K562 (cell line): ENCODE results near the gene WDR64. TPM values are rescaled to one million over a fixed set of nuclear protein-coding genes. Genes with fewer than 3 reads are reported as not detected.

Experiments used
- ATAC-seq: fragments of 200-7000 bp; cut with Tn5 transposase; 3 replicates; pipeline ENCODE4 v1.9.1; 2020; ENCODE audit warnings: moderate library complexity
- BruUV-seq: library from RNA; stranded (reverse); fragments of 400-500 nt; replicated peaks from 2 replicates; lab custom pipeline; 2021; lab: Mats Ljungman, UMichigan
- CTCF ChIA-PET: fragments of 300-600 bp; formaldehyde crosslinking; extraction: SDS; loops from one replicate; lab custom pipeline; 2021; ENCODE audit warnings: low intra/inter-chr PET ratio; lab: Yijun Ruan, JAX
- POLR2A ChIA-PET: fragments of 300-600, 350-650 bp; sonication (Branson Sonifier 250); formaldehyde crosslinking; extraction: SDS; loops from one replicate; lab custom pipeline; 2021; ENCODE audit warnings: antibody characterized with exemption, inconsistent platforms; lab: Yijun Ruan, JAX
- DNase-seq, 4 experiments: peaks; one replicate each; pipeline versions ENCODE4 v3.0.0 to v3.0.0-alpha.2; 2011 to 2018; ENCODE audit warnings: low spot score in 3 of 4, mixed read lengths in 3 of 4; ENCODE audit errors: extremely low read depth in 1 of 4
- FAIRE-seq: peaks from 2 replicates; lab custom pipeline; 2011; peaks lifted over from hg19 to GRCh38; lab: Jason Lieb, UNC
- H2AFZ ChIP-seq: 2 replicates; pipeline ENCODE4 v1.6.0; 2011; ENCODE audit warnings: low read depth, low read length, control low read depth, inconsistent platforms
- H3K27ac ChIP-seq: fragments of 200-600 bp; 3 replicates; pipeline ENCODE4 v1.8.0; 2011; ENCODE audit warnings: low read depth, mild to moderate bottlenecking, control low read depth, inconsistent platforms, low read length, moderate library complexity, mixed read lengths; ENCODE audit errors: extremely low read depth
- H3K27me3 ChIP-seq, 2 experiments: fragments of 300-600 bp in 1 of 2; 2 replicates in 1 of 2; 3 replicates in 1 of 2; pipeline versions ENCODE4 v1.6.0 to v1.8.0; 2011; ENCODE audit warnings: inconsistent platforms in 2 of 2, low read length in 2 of 2, mild to moderate bottlenecking in 1 of 2, mixed read lengths in 1 of 2, moderate library complexity in 1 of 2; ENCODE audit not compliant: control insufficient read depth in 2 of 2, insufficient read depth in 2 of 2
- H3K36me3 ChIP-seq: fragments of 300-600 bp; 3 replicates; pipeline ENCODE4 v1.8.0; 2011; ENCODE audit warnings: mild to moderate bottlenecking, low read length, inconsistent platforms; ENCODE audit not compliant: control insufficient read depth, insufficient read depth
- H3K4me1 ChIP-seq, 2 experiments: fragments of 200-600 bp in 1 of 2; replicated peaks in 1 of 2; 2 replicates in 1 of 2; 3 replicates in 1 of 2; pipeline versions ENCODE4 v1.5.1 to v1.8.0; 2011; ENCODE audit warnings: inconsistent platforms in 2 of 2, low read length in 2 of 2, mild to moderate bottlenecking in 1 of 2, mixed read lengths in 1 of 2, moderate library complexity in 1 of 2; ENCODE audit not compliant: control insufficient read depth in 2 of 2, insufficient read depth in 2 of 2
- H3K4me2 ChIP-seq: 2 replicates; pipeline ENCODE4 v1.6.1; 2011; ENCODE audit warnings: low read length, control low read depth, inconsistent platforms, mixed read lengths; ENCODE audit not compliant: insufficient read depth
- H3K4me3 ChIP-seq: fragments of 200-600 bp; sonication (generic), shearing (Covaris generic); 2 replicates; pipeline ENCODE4 v1.5.1; 2016; ENCODE audit warnings: control low read depth, inconsistent platforms
- H3K79me2 ChIP-seq: fragments of 200-600 bp; 3 replicates; pipeline ENCODE4 v1.8.0; 2011; ENCODE audit warnings: low read length, inconsistent platforms; ENCODE audit not compliant: control insufficient read depth, insufficient read depth
- H3K9ac ChIP-seq, 2 experiments: 2 replicates each; pipeline versions ENCODE4 v1.6.0 to v1.6.1; 2011; ENCODE audit warnings: low read depth in 2 of 2, low read length in 2 of 2, control low read depth in 1 of 2, inconsistent platforms in 1 of 2, mild to moderate bottlenecking in 1 of 2, mixed read lengths in 1 of 2; ENCODE audit not compliant: insufficient read depth in 1 of 2
- H3K9me1 ChIP-seq: one replicate; pipeline ENCODE4 v1.6.0; 2011; ENCODE audit warnings: inconsistent platforms, mild to moderate bottlenecking, low read length, moderate library complexity; ENCODE audit not compliant: control insufficient read depth, insufficient read depth
- H3K9me3 ChIP-seq: replicated peaks from 2 replicates; pipeline ENCODE4 v1.5.1; 2011; ENCODE audit warnings: low read depth, low read length, inconsistent platforms; ENCODE audit not compliant: control insufficient read depth, insufficient read depth
- H4K20me1 ChIP-seq: replicated peaks from 2 replicates; pipeline ENCODE4 v1.6.1; 2011; ENCODE audit warnings: low read length, inconsistent platforms, mixed read lengths; ENCODE audit not compliant: control insufficient read depth, insufficient read depth
- CBFB ChIP-seq: sonication (generic); formaldehyde crosslinking; IDR thresholded peaks from 2 replicates; pipeline ENCODE4 v1.4.0; 2020; ENCODE audit warnings: mild to moderate bottlenecking, missing genetic modification reagents
- CBX3 ChIP-seq, 2 experiments: IDR thresholded peaks; 1 replicate in 1 of 2; 2 replicates in 1 of 2; pipeline ENCODE4 v1.6.1; 2012; ENCODE audit warnings: inconsistent platforms in 2 of 2, low read length in 2 of 2, borderline replicate concordance in 1 of 2, control low read depth in 1 of 2
- FOXJ2 ChIP-seq: fragments of 200-800 bp; sonication (Bioruptor generic); IDR thresholded peaks from 2 replicates; pipeline ENCODE4 v1.6.1; 2016; ENCODE audit warnings: missing genetic modification characterization, missing compliant biosample characterization
- FOXK1 ChIP-seq: sonication (generic); formaldehyde crosslinking; IDR thresholded peaks from 2 replicates; pipeline ENCODE4 v1.8.0; 2022; ENCODE audit warnings: missing genetic modification reagents, mild to moderate bottlenecking, borderline replicate concordance
- KLF1 ChIP-seq: fragments of 450-650 bp; IDR thresholded peaks from 2 replicates; pipeline ENCODE4 v1.6.1; 2016; ENCODE audit warnings: missing genetic modification characterization, missing compliant biosample characterization
- MAFK ChIP-seq: IDR thresholded peaks from 2 replicates; pipeline ENCODE4 v1.6.1; 2011; ENCODE audit warnings: low read length, improper control_type of control experiment
- NFE2 ChIP-seq: IDR thresholded peaks from 2 replicates; pipeline ENCODE4 v1.6.1; 2014; ENCODE audit warnings: antibody characterized with exemption, low read depth
- NRF1 ChIP-seq, 2 experiments: fragments of 450-650 bp; IDR thresholded peaks in 1 of 2; conservative IDR thresholded peaks in 1 of 2; 2 replicates each; pipeline ENCODE4 v1.6.1; 2014; ENCODE audit warnings: mild to moderate bottlenecking in 2 of 2
- RBM25 ChIP-seq: fragments of 200-400 bp; formaldehyde crosslinking; IDR thresholded peaks from 2 replicates; pipeline ENCODE4 v1.6.1; 2018; ENCODE audit warnings: low read length, low read depth, moderate library complexity; ENCODE audit not compliant: severe bottlenecking
- TRIM28 ChIP-seq: fragments of 450-650 bp; IDR thresholded peaks from 2 replicates; pipeline ENCODE4 v1.6.1; 2017
- ZNF146 ChIP-seq: IDR thresholded peaks from one replicate; pipeline ENCODE4 v1.6.1; 2018; ENCODE audit warnings: missing compliant biosample characterization; ENCODE audit not compliant: unreplicated experiment
- ZNF232 ChIP-seq: sonication (generic); formaldehyde crosslinking; IDR thresholded peaks from 2 replicates; pipeline ENCODE4 v1.8.0; 2022; ENCODE audit warnings: mild to moderate bottlenecking, missing genetic modification reagents
- ZNF785 ChIP-seq: fragments of 250-450 bp; sonication (Bioruptor Pico); IDR thresholded peaks from 2 replicates; pipeline ENCODE4 v1.4.0; 2020; ENCODE audit warnings: mild to moderate bottlenecking
- ZNF79 ChIP-seq: fragments of 250-450 bp; sonication (Bioruptor Pico); IDR thresholded peaks from 2 replicates; pipeline ENCODE4 v1.4.0; 2020; ENCODE audit warnings: low read depth, mild to moderate bottlenecking, moderate library complexity
- WGBS: fragments of 100-300 bp; shearing (Covaris generic); methylation state at CpG from one replicate; pipeline ENCODE4 v1.1.6; 2016; ENCODE audit warnings: low coverage, mixed read lengths; ENCODE audit not compliant: insufficient coverage; ENCODE audit errors: missing lambda C conversion rate; 5-methylcytosine and 5-hydroxymethylcytosine counted together
- in situ Hi-C: fragments of 300-500 bp; cut with MboI; formaldehyde crosslinking; loops from 4 replicates; pipeline ENCODE4 v1.15.0; 2018; ENCODE audit warnings: inconsistent platforms, mixed read lengths
- intact Hi-C: fragments of 100-400 bp; cut with micrococcal nuclease; formaldehyde crosslinking; loops from 2 replicates; pipeline ENCODE4 v1.14.2; 2022
- polyA plus RNA-seq, 8 experiments: library from polyadenylated mRNA; depleted of rRNA in 4 of 8; stranded (reverse) in 5 of 8; unstranded in 3 of 8; fragments of >200 nt; fragmentation: Nextera tagmentation in 2 of 8; fragmentation: Illumina TruSeq in 1 of 8; extraction: Ambion mirVana in 2 of 8; extraction: Trizol in 1 of 8; gene quantifications; 2 replicates each; pipeline versions ENCODE4 v1.2.1 to v1.2.3, GENCODE V29; 2011 to 2014; ENCODE audit warnings: inconsistent platforms in 1 of 8, missing spikeins in 1 of 8
- total RNA-seq, 7 experiments: library from RNA; depleted of rRNA in 6 of 7; stranded (reverse); fragments of >200 nt in 6 of 7; fragmentation: Illumina TruSeq in 2 of 7; extraction: Trizol in 2 of 7; gene quantifications; 2 replicates each; pipeline versions ENCODE4 v1.2.1 to v1.2.3, GENCODE V29; 2011 to 2021; ENCODE audit warnings: low replicate concordance in 1 of 7
- TF ChIP-seq, protein P1 (sequence below): fragments of 250-450 bp; sonication (Bioruptor Pico); IDR thresholded peaks from 2 replicates; pipeline ENCODE4 v1.4.0; 2020; ENCODE audit warnings: mild to moderate bottlenecking, moderate library complexity
- TF ChIP-seq, protein P2 (sequence below): sonication (generic); formaldehyde crosslinking; IDR thresholded peaks from 2 replicates; pipeline ENCODE4 v1.9.0; 2022; ENCODE audit warnings: mild to moderate bottlenecking, missing genetic modification reagents
- TF ChIP-seq, protein P3 (sequence below): sonication (generic); IDR thresholded peaks from 2 replicates; pipeline ENCODE4 v1.6.1; 2016

Gene WDR64
- total and polyA plus RNA-seq, 9 of the 15 experiments (the other 6 are each of a cell fraction or from before 2014, with no cell fraction given) = 0.06 to 0.29 (median 0.19) TPM; not detected in 5

DNA sequence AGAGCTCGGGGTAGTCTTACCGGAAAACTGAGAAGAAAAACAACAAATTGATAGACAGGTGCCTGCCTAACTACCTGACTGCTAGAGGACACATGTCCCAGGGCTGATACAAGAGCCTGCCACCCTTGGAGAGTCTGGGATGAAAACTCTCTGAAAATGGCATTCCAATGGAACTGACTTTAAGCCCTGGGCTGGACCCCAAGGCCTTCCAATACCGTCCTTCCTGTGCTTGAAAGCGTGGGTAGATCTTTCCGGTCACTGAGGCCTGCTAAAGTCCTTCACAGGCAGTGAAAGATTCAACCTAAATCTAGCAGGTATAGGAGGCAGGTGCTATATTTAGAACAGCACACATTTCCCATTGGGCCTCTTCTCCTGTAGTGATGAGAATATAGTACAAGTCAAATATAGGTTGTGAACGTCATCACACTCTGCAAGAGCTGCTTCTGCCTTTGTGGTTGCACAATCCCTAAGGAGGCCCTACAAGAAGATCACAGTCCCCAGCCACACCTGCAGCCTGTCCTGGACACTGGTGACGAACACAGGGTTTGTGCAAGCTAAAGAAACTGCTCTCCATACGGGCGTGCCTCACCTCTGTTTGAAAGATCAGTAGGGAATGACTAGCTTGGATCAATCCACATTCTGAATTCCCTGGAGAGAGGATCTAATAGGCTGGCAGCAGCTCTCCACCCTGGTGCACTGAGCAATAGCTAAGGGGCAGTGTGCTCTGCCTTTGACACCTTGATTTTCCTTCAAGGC is 11.0 kb upstream of the WDR64 start (continued):
- TF ChIP-seq MAFK (no peak), ZNF79 (CRISPR knock-in tag) (no peak), FOXK1 (CRISPR knock-in tag) (0 out of 2 replicates have a peak, but pooled peaks have one; percentile 28), CBX3 (IDR thresholded peaks at IDR 0.05; ENCODE audit: borderline replicate concordance in 1 of 2, low read length in 2 of 2) (peak in 1 of 2 experiments; percentile 40; a peak in 1 of 3 replicates), CBFB (CRISPR knock-in tag) (peak; percentile 22; the same call in 1 of the 2 replicates)
- TF ChIP-seq, protein P1, sequence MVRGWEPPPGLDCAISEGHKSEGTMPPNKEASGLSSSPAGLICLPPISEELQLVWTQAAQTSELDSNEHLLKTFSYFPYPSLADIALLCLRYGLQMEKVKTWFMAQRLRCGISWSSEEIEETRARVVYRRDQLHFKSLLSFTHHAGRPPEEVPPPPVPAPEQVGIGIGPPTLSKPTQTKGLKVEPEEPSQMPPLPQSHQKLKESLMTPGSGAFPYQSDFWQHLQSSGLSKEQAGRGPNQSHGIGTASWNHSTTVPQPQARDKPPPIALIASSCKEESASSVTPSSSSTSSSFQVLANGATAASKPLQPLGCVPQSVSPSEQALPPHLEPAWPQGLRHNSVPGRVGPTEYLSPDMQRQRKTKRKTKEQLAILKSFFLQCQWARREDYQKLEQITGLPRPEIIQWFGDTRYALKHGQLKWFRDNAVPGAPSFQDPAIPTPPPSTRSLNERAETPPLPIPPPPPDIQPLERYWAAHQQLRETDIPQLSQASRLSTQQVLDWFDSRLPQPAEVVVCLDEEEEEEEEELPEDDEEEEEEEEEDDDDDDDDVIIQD (CRISPR knock-in tag) = no peak
- TF ChIP-seq, all 486 proteins: peak for 7

DNA sequence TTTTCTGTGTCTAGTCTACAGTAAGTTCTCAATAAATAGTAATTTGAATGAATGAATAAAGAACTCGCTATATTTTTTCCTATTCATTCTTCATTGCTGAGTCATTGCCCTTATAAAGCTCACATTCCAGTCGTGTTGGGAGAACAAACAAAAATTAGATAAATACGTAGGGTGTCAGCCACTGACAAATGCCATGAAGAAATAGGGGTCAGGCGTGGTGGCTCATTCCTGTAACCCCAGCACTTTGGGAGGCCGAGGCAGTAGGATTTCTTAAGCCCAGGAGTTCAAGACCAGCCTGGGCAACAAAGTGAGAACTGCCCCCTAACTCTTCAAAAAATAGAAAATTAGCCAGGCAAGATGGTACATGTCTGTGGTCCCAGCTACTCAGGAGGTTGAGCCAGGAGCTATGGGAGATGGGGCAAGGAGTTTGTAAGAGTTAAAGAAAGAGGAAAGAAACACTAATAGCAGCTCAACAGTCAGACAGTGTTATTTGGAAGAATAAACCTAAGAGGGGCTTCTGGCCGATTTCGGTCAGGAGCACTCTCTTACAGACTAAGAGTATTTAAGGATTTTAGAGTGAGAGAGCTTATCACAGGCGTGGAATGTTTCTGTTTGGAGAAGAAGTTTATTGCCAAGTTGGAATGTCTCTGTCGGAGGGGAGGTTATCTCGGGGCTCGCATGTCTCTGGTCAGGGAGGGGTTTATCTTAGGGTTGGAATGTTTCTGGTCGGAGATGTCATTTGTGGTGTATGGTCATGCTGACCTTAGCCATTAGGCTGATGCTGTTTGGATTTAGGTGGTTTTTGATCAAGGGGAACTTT is 10.1 kb upstream of the WDR64 start:
- H3K27me3 ChIP-seq = no peaks in the 10 kb centered on the region
- no peak for FAIRE-seq
- DNase-seq = no peak
- POLR2A ChIA-PET = no interaction called here
- H3K79me2 ChIP-seq = peaks cover 31% of the 10 kb centered on the region
- WGBS = 58% methylated on average over 12 of the region's 12 CpGs
- peaks cover 22% of the 10 kb centered on the region for H3K9me3 ChIP-seq
- H3K4me1 ChIP-seq = peaks cover 7 to 9% of the 10 kb centered on the region in 2 experiments
- in situ Hi-C loops = no loop called here
- peak overlapping the region; percentile 95; the same call in 1 of the 2 replicates for H2AFZ ChIP-seq
- BruUV-seq = no TSS peak
- intact Hi-C loops = no loop called here
- no peaks in the 10 kb centered on the region for H3K9me1 ChIP-seq
- H4K20me1 ChIP-seq = 0 out of 2 replicates have a peak, but pooled peaks cover 3% of the 10 kb centered on the region
- ATAC-seq = no peak
- no peak overlapping the region for H3K4me2 ChIP-seq
- no peak overlapping the region for H3K4me3 ChIP-seq
- CTCF ChIA-PET = no interaction called here
- H3K27ac ChIP-seq = no peak overlapping the region
- no peak overlapping the region for H3K9ac ChIP-seq
- peaks cover 8% of the 10 kb centered on the region for H3K36me3 ChIP-seq
- TF ChIP-seq NFE2 (peak; percentile 33; the same call in 1 of the 2 replicates), RBM25 (peak; percentile 51), FOXJ2 (tag) (no peak), TRIM28 (peak; percentile 73), KLF1 (tag) (no peak), ZNF785 (CRISPR knock-in tag) (no peak), ZNF232 (CRISPR knock-in tag) (no peak), NRF1 (conservative IDR thresholded peaks at IDR 0.05 in 1 of 2, IDR thresholded peaks at IDR 0.05 in 1 of 2) (no peak), ZNF146 (no peak)
- TF ChIP-seq, protein P2, sequence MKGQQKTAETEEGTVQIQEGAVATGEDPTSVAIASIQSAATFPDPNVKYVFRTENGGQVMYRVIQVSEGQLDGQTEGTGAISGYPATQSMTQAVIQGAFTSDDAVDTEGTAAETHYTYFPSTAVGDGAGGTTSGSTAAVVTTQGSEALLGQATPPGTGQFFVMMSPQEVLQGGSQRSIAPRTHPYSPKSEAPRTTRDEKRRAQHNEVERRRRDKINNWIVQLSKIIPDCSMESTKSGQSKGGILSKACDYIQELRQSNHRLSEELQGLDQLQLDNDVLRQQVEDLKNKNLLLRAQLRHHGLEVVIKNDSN (CRISPR knock-in tag) = no peak
- TF ChIP-seq, protein P3, sequence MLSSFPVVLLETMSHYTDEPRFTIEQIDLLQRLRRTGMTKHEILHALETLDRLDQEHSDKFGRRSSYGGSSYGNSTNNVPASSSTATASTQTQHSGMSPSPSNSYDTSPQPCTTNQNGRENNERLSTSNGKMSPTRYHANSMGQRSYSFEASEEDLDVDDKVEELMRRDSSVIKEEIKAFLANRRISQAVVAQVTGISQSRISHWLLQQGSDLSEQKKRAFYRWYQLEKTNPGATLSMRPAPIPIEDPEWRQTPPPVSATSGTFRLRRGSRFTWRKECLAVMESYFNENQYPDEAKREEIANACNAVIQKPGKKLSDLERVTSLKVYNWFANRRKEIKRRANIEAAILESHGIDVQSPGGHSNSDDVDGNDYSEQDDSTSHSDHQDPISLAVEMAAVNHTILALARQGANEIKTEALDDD = no peak
